Endothelial cell of umbilical vein (primary cell): ENCODE data around the gene ABR. TPM values are rescaled to one million over a fixed set of nuclear protein-coding genes. Genes with fewer than 3 reads are reported as not detected.

Source experiments
- BruUV-seq: library from RNA; stranded (reverse); fragments of 400-500 nt; replicated peaks from 2 replicates; lab custom pipeline; 2021; lab: Mats Ljungman, UMichigan
- CTCF ChIA-PET: fragments of 300-600, 350-600 bp; sonication (Branson Sonifier 250); formaldehyde crosslinking; loops from one replicate; lab custom pipeline; 2021; ENCODE audit warnings: antibody characterized with exemption, inconsistent platforms; lab: Charles Lee
- POLR2A ChIA-PET: fragments of 300-600, 350-600 bp; sonication (Branson Sonifier 250); formaldehyde crosslinking; loops from one replicate; lab custom pipeline; 2021; ENCODE audit warnings: antibody characterized with exemption, inconsistent platforms; lab: Charles Lee
- DNase-seq: peaks from one replicate; pipeline ENCODE4 v3.0.0-alpha.2; 2011; ENCODE audit warnings: low read depth, low spot score
- FAIRE-seq: peaks from 2 replicates; lab custom pipeline; 2011; peaks lifted over from hg19 to GRCh38; lab: Jason Lieb, UNC
- H2AFZ ChIP-seq: 2 replicates; pipeline ENCODE4 v1.6.0; 2012; ENCODE audit warnings: low read depth, low read length, control low read depth, inconsistent platforms
- H3K27ac ChIP-seq: 2 replicates; pipeline ENCODE4 v1.5.1; 2011; ENCODE audit warnings: low read depth, mild to moderate bottlenecking, control low read depth, low read length, moderate library complexity; ENCODE audit not compliant: insufficient read depth
- H3K27me3 ChIP-seq, 2 experiments: 2 replicates each; pipeline versions ENCODE4 v1.6.0 to v1.6.1; 2011; ENCODE audit warnings: low read length in 2 of 2, mixed read lengths in 1 of 2; ENCODE audit not compliant: control insufficient read depth in 2 of 2, insufficient read depth in 2 of 2
- H3K36me3 ChIP-seq, 2 experiments: 2 replicates in 1 of 2; 3 replicates in 1 of 2; pipeline ENCODE4 v1.5.1; 2011; ENCODE audit warnings: low read length in 2 of 2, mild to moderate bottlenecking in 1 of 2, moderate library complexity in 1 of 2; ENCODE audit not compliant: control insufficient read depth in 2 of 2, insufficient read depth in 2 of 2; ENCODE audit errors: extremely low read depth in 1 of 2
- H3K4me1 ChIP-seq: 3 replicates; pipeline ENCODE4 v1.5.1; 2011; ENCODE audit warnings: mild to moderate bottlenecking, low read length; ENCODE audit not compliant: control insufficient read depth, insufficient read depth; ENCODE audit errors: extremely low read depth
- H3K4me2 ChIP-seq: 2 replicates; pipeline ENCODE4 v1.6.1; 2011; ENCODE audit warnings: low read length, control low read depth, mixed read lengths; ENCODE audit not compliant: insufficient read depth
- H3K4me3 ChIP-seq, 3 experiments: fragments of 200-600 bp in 1 of 3; sonication (generic), shearing (Covaris generic) in 1 of 3; replicated peaks in 1 of 3; 2 replicates each; pipeline ENCODE4 v1.5.1; 2011 to 2016; ENCODE audit warnings: control low read depth in 3 of 3, low read length in 3 of 3, mild to moderate bottlenecking in 2 of 3, inconsistent platforms in 1 of 3, low read depth in 1 of 3, moderate library complexity in 1 of 3; ENCODE audit not compliant: insufficient read depth in 1 of 3
- H3K79me2 ChIP-seq: 2 replicates; pipeline ENCODE4 v1.6.0; 2012; ENCODE audit warnings: low read length, inconsistent platforms; ENCODE audit not compliant: control insufficient read depth, insufficient read depth
- H3K9ac ChIP-seq: replicated peaks from 2 replicates; pipeline ENCODE3; 2011; ENCODE audit warnings: low read length, control low read depth; ENCODE audit not compliant: insufficient read depth; ENCODE audit errors: extremely low read depth
- H3K9me1 ChIP-seq: replicated peaks from 3 replicates; pipeline ENCODE4 v1.6.0; 2011; ENCODE audit warnings: mild to moderate bottlenecking, low read length; ENCODE audit not compliant: control insufficient read depth, insufficient read depth; ENCODE audit errors: extremely low read depth
- H3K9me3 ChIP-seq: replicated peaks from 2 replicates; pipeline ENCODE4 v1.5.1; 2012; ENCODE audit warnings: low read length, inconsistent platforms; ENCODE audit not compliant: control insufficient read depth, insufficient read depth
- H4K20me1 ChIP-seq: replicated peaks from 2 replicates; pipeline ENCODE3; 2011; ENCODE audit warnings: mild to moderate bottlenecking, low read length; ENCODE audit not compliant: control insufficient read depth, insufficient read depth; ENCODE audit errors: extremely low read depth
- EZH2 ChIP-seq: IDR thresholded peaks from 2 replicates; pipeline ENCODE4 v1.6.1; 2012; ENCODE audit warnings: borderline replicate concordance, low read depth, mild to moderate bottlenecking, moderate library complexity, low read length, inconsistent platforms; ENCODE audit not compliant: severe bottlenecking
- FOS ChIP-seq: IDR thresholded peaks from 2 replicates; pipeline ENCODE4 v1.6.1; 2011; ENCODE audit warnings: mild to moderate bottlenecking, low read length, moderate library complexity, borderline replicate concordance; ENCODE audit not compliant: insufficient read depth
- GATA2 ChIP-seq: IDR thresholded peaks from 2 replicates; pipeline ENCODE4 v1.7.0; 2011; ENCODE audit warnings: low read depth, mild to moderate bottlenecking, moderate library complexity, mixed read lengths, low read length; ENCODE audit not compliant: insufficient read length, insufficient read depth
- JUN ChIP-seq: IDR thresholded peaks from 2 replicates; pipeline ENCODE4 v1.6.1; 2011; ENCODE audit warnings: borderline replicate concordance, low read depth; ENCODE audit not compliant: insufficient read length, insufficient read depth
- MYC ChIP-seq: IDR thresholded peaks from one replicate; pipeline ENCODE4 v1.6.1; 2011; ENCODE audit warnings: mild to moderate bottlenecking, low read depth, low read length
- POLR2A ChIP-seq: IDR thresholded peaks from 2 replicates; pipeline ENCODE4 v1.6.1; 2012; ENCODE audit warnings: low read depth, mild to moderate bottlenecking, control low read depth, low read length
- POLR2AphosphoS5 ChIP-seq: IDR thresholded peaks from 2 replicates; pipeline ENCODE4 v1.6.1; 2012; ENCODE audit warnings: low read depth, mild to moderate bottlenecking, control low read depth, low read length, moderate library complexity; ENCODE audit not compliant: insufficient read depth
- dilution Hi-C: fragments of 300-500 bp; cut with MboI; formaldehyde crosslinking; loops from one replicate; pipeline ENCODE4 v1.15.0; 2019; ENCODE audit warnings: low sequenced_read_pairs; ENCODE audit not compliant: extremely low pct_ligation_motif_present
- intact Hi-C: fragments of 100-400 bp; cut with micrococcal nuclease; formaldehyde crosslinking; loops from one replicate; pipeline ENCODE4 v1.10.0; 2022
- polyA plus RNA-seq, 4 experiments: library from polyadenylated mRNA; depleted of rRNA in 3 of 4; stranded (reverse) in 3 of 4; unstranded in 1 of 4; fragments of >200 nt; gene quantifications; 2 replicates each; pipeline versions ENCODE4 v1.2.1 to v1.2.3, GENCODE V29; 2011 to 2012; ENCODE audit warnings: missing spikeins in 1 of 4
- total RNA-seq: library from RNA; stranded (reverse); gene quantifications from 2 replicates; pipeline ENCODE4 v1.2.3, GENCODE V29; 2021
- TF ChIP-seq, protein P1 (sequence below): IDR thresholded peaks from 2 replicates; pipeline ENCODE4 v1.6.1; 2011; ENCODE audit not compliant: insufficient read depth, insufficient read length
- TF ChIP-seq, protein P2 (sequence below), 2 donors: IDR thresholded peaks; 1 replicate in 1 of 2; 2 replicates in 1 of 2; pipeline ENCODE4 v1.5.1; 2011; ENCODE audit warnings: low read length in 2 of 2, mild to moderate bottlenecking in 2 of 2, moderate library complexity in 2 of 2, control low read depth in 1 of 2, inconsistent platforms in 1 of 2, low read depth in 1 of 2; ENCODE audit not compliant: insufficient read depth in 1 of 2; ENCODE audit errors: extremely low read depth in 1 of 2

The ABR gene
- total and polyA plus RNA-seq, 2 donors (not counting 3 experiments of a cell fraction or from before 2014, with no cell fraction given): 83.5 to 96.8 TPM

DNA sequence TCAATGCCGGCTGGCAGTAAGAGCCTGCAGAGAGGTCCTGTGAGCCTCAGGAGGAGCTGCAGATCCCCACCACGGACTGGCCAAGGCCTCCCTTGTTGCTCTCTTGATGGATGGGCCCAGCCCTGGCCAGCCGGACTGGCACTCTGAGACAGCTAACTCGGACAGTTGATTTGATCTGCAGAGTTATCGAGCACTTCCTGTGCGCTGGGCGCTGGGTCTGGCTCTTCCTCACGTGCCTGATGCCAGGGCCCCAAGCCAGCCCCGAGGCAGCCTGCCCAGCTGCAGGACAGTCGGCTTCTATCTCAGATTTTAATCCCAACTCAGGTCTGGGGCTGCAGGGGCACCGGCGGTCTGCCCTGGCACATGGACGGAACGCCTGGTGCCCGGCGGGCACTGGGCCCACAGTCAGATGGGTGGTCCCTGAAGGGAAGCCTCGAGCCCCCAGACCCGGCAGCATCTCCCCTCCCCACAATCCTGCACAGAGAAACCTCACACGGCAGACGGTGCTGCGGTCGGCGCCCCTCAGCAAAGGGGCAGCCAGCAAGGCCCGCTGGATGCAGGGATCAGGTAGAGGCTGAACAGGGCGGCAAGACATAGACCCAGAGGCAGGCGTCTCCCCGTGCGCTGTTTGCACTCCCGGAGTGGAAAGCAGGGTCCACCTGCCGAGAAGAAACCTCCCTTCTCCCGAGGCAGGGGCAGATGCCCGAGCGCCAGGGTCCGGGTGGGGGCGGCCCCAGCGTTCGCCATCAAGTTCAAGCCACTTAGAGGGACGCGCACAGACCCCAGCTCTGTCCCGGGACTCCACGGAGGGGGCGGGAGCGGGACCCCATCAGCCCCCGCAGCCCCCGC lies 148.9 kb downstream of the ABR start:
- H3K4me3 ChIP-seq: no peak overlapping the region
- H2AFZ ChIP-seq: no peak overlapping the region
- no peak for FAIRE-seq
- H3K79me2 ChIP-seq: no peaks in the 10 kb centered on the region
- H3K9ac ChIP-seq: no peak overlapping the region
- no peaks in the 10 kb centered on the region for H4K20me1 ChIP-seq
- dilution Hi-C loops (no loop called here), intact Hi-C loops (no loop called here)
- no peaks in the 10 kb centered on the region for H3K4me1 ChIP-seq
- H3K36me3 ChIP-seq: peaks cover 0 to 3% of the 10 kb centered on the region in 2 experiments
- no TSS peak for BruUV-seq
- H3K4me2 ChIP-seq: no peak overlapping the region
- CTCF ChIA-PET: interaction anchor here (1.1 to 1.6 kb wide), 4 partner anchors 11 to 25 kb away, joined by 3 to 9 read pairs (median 4); no protein-coding TSS in a partner anchor
- no peak overlapping the region for H3K27ac ChIP-seq
- DNase-seq: no peak
- no peaks in the 10 kb centered on the region for H3K27me3 ChIP-seq
- POLR2A ChIA-PET: no interaction called here
- H3K9me1 ChIP-seq: no peaks in the 10 kb centered on the region
- TF ChIP-seq EZH2 (no peak), MYC (no peak), POLR2AphosphoS5 (no peak), POLR2A (no peak), FOS (no peak), GATA2 (no peak), JUN (no peak)
- TF ChIP-seq, protein P1, sequence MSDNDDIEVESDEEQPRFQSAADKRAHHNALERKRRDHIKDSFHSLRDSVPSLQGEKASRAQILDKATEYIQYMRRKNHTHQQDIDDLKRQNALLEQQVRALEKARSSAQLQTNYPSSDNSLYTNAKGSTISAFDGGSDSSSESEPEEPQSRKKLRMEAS: no peak
- TF ChIP-seq, protein P2, sequence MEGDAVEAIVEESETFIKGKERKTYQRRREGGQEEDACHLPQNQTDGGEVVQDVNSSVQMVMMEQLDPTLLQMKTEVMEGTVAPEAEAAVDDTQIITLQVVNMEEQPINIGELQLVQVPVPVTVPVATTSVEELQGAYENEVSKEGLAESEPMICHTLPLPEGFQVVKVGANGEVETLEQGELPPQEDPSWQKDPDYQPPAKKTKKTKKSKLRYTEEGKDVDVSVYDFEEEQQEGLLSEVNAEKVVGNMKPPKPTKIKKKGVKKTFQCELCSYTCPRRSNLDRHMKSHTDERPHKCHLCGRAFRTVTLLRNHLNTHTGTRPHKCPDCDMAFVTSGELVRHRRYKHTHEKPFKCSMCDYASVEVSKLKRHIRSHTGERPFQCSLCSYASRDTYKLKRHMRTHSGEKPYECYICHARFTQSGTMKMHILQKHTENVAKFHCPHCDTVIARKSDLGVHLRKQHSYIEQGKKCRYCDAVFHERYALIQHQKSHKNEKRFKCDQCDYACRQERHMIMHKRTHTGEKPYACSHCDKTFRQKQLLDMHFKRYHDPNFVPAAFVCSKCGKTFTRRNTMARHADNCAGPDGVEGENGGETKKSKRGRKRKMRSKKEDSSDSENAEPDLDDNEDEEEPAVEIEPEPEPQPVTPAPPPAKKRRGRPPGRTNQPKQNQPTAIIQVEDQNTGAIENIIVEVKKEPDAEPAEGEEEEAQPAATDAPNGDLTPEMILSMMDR (IDR thresholded peaks at IDR 0.05; ENCODE audit: extremely low read depth in 1 of 2, insufficient read depth in 1 of 2, low read depth in 1 of 2, low read length in 2 of 2): no peak
- no peaks in the 10 kb centered on the region for H3K9me3 ChIP-seq
